Endothelial cell of hepatic sinusoid (primary cell): ENCODE data around the gene KIR3DL2.
"Not testable (repeated sequence)": the region's sequence is repeated elsewhere in the genome, so short reads cannot be mapped to it uniquely, and the experiment has no call there.

ENCODE experiments used
- in situ Hi-C: cut with HindIII; loops from 2 replicates; pipeline ENCODE4 v1.10.0; 2017; ENCODE audit warnings: low sequenced_read_pairs

Gene KIR3DL2

DNA sequence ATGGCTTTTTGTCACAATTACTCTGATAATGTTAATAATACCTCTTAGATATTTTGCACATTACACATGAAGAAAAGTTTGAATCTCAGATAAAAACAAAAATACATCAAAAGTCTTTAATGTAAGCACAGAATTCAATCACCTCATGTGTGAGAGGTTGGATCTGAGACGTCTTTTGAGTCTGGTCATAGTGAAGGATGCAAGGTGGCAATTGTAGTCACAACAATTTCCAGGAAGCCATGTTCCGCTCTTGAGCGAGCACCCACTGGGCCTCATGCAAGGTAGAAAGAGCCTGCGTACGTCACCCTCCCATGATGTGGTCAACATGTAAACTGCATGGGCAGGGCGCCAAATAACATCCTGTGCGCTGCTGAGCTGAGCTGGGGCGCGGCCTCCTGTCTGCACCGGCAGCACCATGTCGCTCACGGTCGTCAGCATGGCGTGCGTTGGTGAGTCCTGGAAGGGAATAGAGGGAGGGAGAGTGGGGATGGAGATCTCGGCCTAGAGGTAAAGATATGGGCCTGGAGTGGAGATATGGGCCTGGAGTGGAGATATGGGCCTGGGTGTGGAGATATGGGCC, at the start of gene KIR3DL2:
Gene KIR3DL2, plus strand, starts transcription at position 383 of the 580 bp plus-strand sequence. Its CDS starts 33 bp downstream, at position 416.
- in situ Hi-C loops = not testable (repeated sequence)

GRCh38 chr19:54803410-54803809, 46.8 kb upstream of the KIR3DL2 start, which contains the start of gene KIR2DL4:
KIR2DL4 (plus strand) TSS chr19:54803610; CDS start chr19:54803652, 42 bp downstream.
- in situ Hi-C loops = no loop called here

DNA sequence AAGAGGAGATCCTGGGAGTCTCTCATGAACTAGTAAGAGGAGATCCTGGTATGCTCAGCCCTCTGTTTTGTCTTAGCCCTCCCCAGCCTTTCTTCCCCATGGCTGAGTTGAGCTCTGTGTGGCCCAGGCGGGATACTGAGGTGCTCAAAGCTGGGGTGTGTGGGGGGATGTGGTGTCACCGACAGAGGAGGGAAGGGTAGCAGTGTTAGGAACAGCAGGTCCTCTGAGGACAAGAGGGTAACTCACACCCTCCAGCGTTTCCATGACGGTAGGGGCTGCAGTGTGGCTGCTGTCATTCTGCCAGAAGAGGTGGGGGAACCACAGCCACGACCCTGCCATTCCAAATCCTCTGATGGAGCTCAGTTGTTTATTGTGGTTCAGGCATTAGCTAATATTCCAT, 46.1 kb upstream of the KIR3DL2 start:
- in situ Hi-C loops = no loop called here

GRCh38 chr19:54804571-54804970, 45.7 kb upstream of the KIR3DL2 start:
- in situ Hi-C loops = no loop called here

DNA sequence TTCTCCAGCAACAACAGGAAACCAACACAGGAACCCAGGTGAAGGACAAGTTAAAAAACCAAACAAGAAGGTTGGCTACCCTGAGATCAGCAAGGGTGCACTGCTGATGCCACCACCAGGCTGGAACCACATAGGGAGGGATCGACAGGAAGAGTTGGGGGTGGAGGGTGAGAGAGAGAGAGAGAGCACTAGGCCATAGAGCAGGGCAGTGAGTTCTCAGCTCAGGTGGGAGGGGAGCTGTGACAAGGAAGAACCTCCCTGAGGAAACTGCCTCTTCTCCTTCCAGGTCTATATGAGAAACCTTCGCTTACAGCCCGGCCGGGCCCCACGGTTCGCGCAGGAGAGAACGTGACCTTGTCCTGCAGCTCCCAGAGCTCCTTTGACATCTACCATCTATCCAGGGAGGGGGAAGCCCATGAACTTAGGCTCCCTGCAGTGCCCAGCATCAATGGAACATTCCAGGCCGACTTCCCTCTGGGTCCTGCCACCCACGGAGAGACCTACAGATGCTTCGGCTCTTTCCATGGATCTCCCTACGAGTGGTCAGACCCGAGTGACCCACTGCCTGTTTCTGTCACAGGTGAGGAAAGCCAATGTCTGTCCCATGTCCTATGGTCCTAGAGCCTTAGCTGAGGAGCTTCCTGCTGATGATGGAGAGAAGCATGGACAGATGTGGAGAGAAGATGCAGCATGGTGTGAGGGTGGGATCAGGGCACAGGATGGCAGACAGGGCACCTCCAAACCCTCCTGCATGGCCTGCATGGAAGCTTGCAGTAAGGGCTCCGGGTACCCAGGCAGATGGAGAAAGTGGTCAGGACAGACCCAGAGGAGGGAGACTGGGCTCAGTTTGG, 44.4 kb upstream of the KIR3DL2 start:
- in situ Hi-C loops = no loop called here

DNA sequence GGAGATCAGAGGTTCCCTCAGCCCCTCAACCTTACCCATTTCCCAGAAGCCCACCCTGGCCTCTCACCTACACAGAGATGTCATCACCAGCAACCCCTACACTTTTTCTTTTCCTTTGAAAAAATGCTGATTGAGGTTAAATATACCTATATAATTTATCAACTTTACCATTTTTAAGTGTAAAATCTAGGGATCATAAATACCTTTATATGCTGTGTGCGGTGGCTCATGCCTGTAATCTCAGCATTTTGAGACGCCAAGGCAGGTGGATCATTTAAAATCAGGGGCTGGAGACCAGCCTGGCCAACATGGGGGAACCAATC, 43.8 kb upstream of the KIR3DL2 start:
- in situ Hi-C loops = no loop called here

DNA sequence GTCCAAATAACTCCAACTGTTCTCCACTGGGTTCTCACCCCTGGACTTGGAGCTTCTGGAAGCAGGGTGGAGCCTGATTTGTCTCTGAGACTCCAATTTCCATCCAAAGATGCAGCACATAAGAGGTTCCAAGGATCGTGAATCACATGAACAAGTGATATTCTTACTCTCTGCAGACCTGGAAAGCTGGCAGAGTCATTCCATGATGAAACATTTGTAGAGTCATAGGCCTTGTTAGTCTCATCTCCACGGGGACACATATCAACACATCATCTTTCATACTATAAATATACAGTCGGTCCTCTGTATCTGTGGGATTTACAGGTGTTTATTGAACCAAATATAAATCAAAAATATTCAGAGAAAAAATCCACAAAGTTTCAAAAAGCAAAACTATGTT, 35.7 kb upstream of the KIR3DL2 start:
- in situ Hi-C loops = not testable (repeated sequence)

GRCh38 chr19:54816251-54816650, 34.0 kb upstream of the KIR3DL2 start, which contains the start of gene KIR3DL1:
KIR3DL1 (plus strand) TSS chr19:54816468.
- in situ Hi-C loops = not testable (repeated sequence)

DNA sequence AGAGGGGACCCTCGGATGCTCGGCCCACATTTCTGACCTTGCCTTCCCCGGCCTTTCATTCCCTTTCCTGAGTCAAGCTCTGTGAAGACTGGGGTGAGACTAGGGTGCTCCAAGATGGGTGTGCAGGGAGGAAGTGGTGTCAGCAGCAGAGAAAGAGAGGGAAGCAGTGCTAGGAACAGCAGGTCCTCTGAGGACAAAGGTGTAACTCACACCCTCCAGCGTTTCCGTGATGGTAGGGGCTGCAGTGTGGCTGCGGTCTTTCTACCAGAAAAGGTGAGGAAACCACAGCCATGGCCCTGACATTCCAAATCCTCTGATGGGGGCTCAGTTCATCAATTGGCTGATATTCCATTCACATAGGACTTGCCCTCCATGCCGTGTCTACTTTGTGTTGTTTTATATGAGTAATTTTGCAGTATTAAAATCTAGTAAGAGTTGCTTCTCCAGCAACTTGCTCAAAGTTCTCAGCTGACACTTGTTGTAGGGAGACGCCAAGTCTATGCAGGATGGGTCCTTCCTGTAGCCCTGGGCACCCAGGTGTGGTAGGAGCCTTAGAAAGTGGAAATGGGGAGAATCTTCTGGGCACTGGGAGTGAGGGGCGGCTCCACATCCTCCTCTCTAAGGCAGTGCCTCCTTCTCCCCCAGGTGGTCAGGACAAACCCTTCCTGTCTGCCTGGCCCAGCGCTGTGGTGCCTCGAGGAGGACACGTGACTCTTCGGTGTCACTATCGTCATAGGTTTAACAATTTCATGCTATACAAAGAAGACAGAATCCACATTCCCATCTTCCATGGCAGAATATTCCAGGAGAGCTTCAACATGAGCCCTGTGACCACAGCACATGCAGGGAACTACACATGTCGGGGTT, 32.3 kb upstream of the KIR3DL2 start:
- in situ Hi-C loops = no loop called here

- in situ Hi-C loops = not testable (repeated sequence)
These were observed 25.8 kb upstream of the KIR3DL2 start for GRCh38 chr19:54824416-54824815.

GRCh38 chr19:54825326-54825725, 24.9 kb upstream of the KIR3DL2 start:
- in situ Hi-C loops = not testable (repeated sequence)

- in situ Hi-C loops = not testable (repeated sequence)
These were observed 22.2 kb upstream of the KIR3DL2 start for GRCh38 chr19:54828064-54828463.

DNA sequence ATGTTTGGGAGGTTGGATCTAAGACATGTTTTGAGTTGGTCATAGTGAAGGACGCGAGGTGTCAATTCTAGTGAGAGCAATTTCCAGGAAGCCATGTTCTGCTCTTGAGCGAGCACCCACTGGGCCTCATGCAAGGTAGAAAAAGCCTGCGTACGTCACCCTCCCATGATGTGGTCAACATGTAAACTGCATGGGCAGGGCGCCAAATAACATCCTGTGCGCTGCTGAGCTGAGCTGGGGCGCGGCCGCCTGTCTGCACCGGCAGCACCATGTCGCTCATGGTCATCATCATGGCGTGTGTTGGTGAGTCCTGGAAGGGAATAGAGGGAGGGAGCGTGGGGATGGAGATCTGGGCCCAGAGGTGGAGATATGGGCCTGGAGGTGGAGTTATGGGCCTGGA, 17.7 kb upstream of the KIR3DL2 start, which contains the start of gene KIR2DS4:
Gene KIR2DS4, plus strand, starts transcription at position 181 of the 400 bp plus-strand sequence.
- in situ Hi-C loops = not testable (repeated sequence)

- in situ Hi-C loops = not testable (repeated sequence)
These were observed 15.1 kb upstream of the KIR3DL2 start for GRCh38 chr19:54835126-54835525.

DNA sequence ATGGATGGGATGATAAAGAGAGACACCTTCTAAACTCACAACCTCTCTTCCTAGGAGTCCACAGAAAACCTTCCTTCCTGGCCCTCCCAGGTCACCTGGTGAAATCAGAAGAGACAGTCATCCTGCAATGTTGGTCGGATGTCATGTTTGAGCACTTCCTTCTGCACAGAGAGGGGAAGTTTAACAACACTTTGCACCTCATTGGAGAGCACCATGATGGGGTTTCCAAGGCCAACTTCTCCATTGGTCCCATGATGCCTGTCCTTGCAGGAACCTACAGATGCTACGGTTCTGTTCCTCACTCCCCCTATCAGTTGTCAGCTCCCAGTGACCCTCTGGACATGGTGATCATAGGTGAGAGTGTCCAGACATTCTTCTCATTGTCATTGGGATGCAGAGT, 12.7 kb upstream of the KIR3DL2 start:
- in situ Hi-C loops = not testable (repeated sequence)

- in situ Hi-C loops = not testable (repeated sequence)
These were observed 7.1 kb upstream of the KIR3DL2 start for GRCh38 chr19:54843171-54843570.

- in situ Hi-C loops = no loop called here
These were observed 687 bp downstream of the KIR3DL2 start for GRCh38 chr19:54850930-54851329.

GRCh38 chr19:54851353-54851752, 1.1 kb downstream of the KIR3DL2 start:
- in situ Hi-C loops = no loop called here

- in situ Hi-C loops = not testable (repeated sequence)
These were observed 5.0 kb downstream of the KIR3DL2 start for GRCh38 chr19:54855241-54855640.

- in situ Hi-C loops = not testable (repeated sequence)
These were observed 8.2 kb downstream of the KIR3DL2 start for GRCh38 chr19:54858476-54858875.

DNA sequence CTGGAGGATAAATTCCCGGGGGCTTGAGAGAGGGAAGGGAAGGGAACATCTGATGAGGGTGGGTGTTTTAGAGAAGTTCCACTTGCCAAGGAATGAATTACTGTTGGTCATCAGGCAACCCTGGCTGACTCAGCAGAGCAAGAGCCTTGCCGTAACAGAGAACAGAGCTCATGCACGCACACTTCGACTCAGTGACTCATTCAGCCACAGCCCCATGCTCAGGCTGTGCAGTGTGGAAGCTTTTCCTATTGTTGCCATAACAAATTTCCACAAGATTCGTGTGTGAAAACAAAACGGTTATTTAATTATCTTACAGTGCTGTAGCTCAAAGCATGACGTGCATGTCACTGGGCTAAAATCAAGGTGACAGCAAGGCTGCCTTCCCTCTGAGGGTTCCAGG, 9.2 kb downstream of the KIR3DL2 start:
- in situ Hi-C loops = not testable (repeated sequence)
